H9 (cell line): ENCODE measurements around the gene PHF21B. TPM values are rescaled to one million over a fixed set of nuclear protein-coding genes. Genes with fewer than 3 reads are reported as not detected.

Experiments used
- DNase-seq: peaks from one replicate; pipeline ENCODE4 v3.0.0-alpha.2; 2017
- H2AFZ ChIP-seq: one replicate; pipeline ENCODE4 v1.6.1; 2013; ENCODE audit warnings: mild to moderate bottlenecking, low read length, control low read depth, moderate library complexity
- H2AK5ac ChIP-seq: 2 replicates; pipeline ENCODE4 v1.6.1; 2013; ENCODE audit warnings: low read length, control low read depth, mixed read lengths; ENCODE audit not compliant: insufficient read length
- H2BK120ac ChIP-seq: one replicate; pipeline ENCODE4 v1.6.1; 2013; ENCODE audit warnings: low read depth, mild to moderate bottlenecking, low read length, control low read depth, inconsistent platforms; ENCODE audit not compliant: poor library complexity, severe bottlenecking
- H2BK12ac ChIP-seq: 2 replicates; pipeline ENCODE4 v1.6.1; 2013; ENCODE audit warnings: low read length, control low read depth, mixed read lengths, low read depth; ENCODE audit not compliant: insufficient read length
- H2BK15ac ChIP-seq: 2 replicates; pipeline ENCODE4 v1.6.1; 2013; ENCODE audit warnings: low read depth, low read length, control low read depth
- H2BK20ac ChIP-seq: one replicate; pipeline ENCODE4 v1.6.1; 2013; ENCODE audit warnings: low read depth, mild to moderate bottlenecking, low read length, control low read depth, inconsistent platforms; ENCODE audit not compliant: poor library complexity, severe bottlenecking
- H2BK5ac ChIP-seq: 2 replicates; pipeline ENCODE4 v1.6.1; 2013; ENCODE audit warnings: low read length, control low read depth, mixed read lengths; ENCODE audit not compliant: insufficient read length
- H3K14ac ChIP-seq: 2 replicates; pipeline ENCODE4 v1.6.1; 2013; ENCODE audit warnings: low read length, control low read depth; ENCODE audit not compliant: insufficient read depth
- H3K18ac ChIP-seq: 2 replicates; pipeline ENCODE4 v1.6.1; 2013; ENCODE audit warnings: low read depth, mild to moderate bottlenecking, mixed read lengths, low read length, control low read depth; ENCODE audit not compliant: insufficient read length
- H3K23ac ChIP-seq: 2 replicates; pipeline ENCODE4 v1.6.1; 2013; ENCODE audit warnings: low read length, control low read depth, mixed read lengths, low read depth; ENCODE audit not compliant: insufficient read length
- H3K23me2 ChIP-seq: 2 replicates; pipeline ENCODE4 v1.6.1; 2013; ENCODE audit warnings: low read depth, mild to moderate bottlenecking, mixed read lengths, low read length, control low read depth; ENCODE audit not compliant: insufficient read length, poor library complexity, severe bottlenecking
- H3K27ac ChIP-seq: 2 replicates; pipeline ENCODE4 v1.5.1; 2013; ENCODE audit warnings: low read length, control low read depth, mixed read lengths, low read depth; ENCODE audit not compliant: insufficient read length
- H3K27me3 ChIP-seq: 2 replicates; pipeline ENCODE4 v1.6.1; 2013; ENCODE audit warnings: low read length, control low read depth, inconsistent platforms; ENCODE audit not compliant: insufficient read depth
- H3K4ac ChIP-seq: 2 replicates; pipeline ENCODE4 v1.6.1; 2013; ENCODE audit warnings: low read depth, mild to moderate bottlenecking, control low read depth, inconsistent platforms, low read length, moderate library complexity
- H3K4me1 ChIP-seq: 2 replicates; pipeline ENCODE4 v1.6.1; 2013; ENCODE audit warnings: low read length, control low read depth, inconsistent platforms; ENCODE audit not compliant: insufficient read depth
- H3K4me2 ChIP-seq: 2 replicates; pipeline ENCODE4 v1.6.1; 2013; ENCODE audit warnings: low read length, control low read depth, mixed read lengths; ENCODE audit not compliant: insufficient read length, insufficient read depth
- H3K56ac ChIP-seq: 2 replicates; pipeline ENCODE4 v1.6.1; 2013; ENCODE audit warnings: low read depth, mild to moderate bottlenecking, mixed read lengths, low read length, control low read depth; ENCODE audit not compliant: insufficient read length
- H3K79me1 ChIP-seq: 2 replicates; pipeline ENCODE4 v1.6.1; 2013; ENCODE audit warnings: low read depth, mild to moderate bottlenecking, moderate library complexity, low read length, control low read depth, inconsistent platforms; ENCODE audit not compliant: insufficient read depth, poor library complexity, severe bottlenecking
- H3K79me2 ChIP-seq: 2 replicates; pipeline ENCODE4 v1.6.1; 2013; ENCODE audit warnings: low read length, control low read depth, inconsistent platforms; ENCODE audit not compliant: insufficient read depth
- H3K9ac ChIP-seq: 2 replicates; pipeline ENCODE4 v1.6.1; 2013; ENCODE audit warnings: low read length, control low read depth, mixed read lengths; ENCODE audit not compliant: insufficient read length; ENCODE audit errors: extremely low read depth
- H3K9me3 ChIP-seq: one replicate; pipeline ENCODE4 v1.6.1; 2013; ENCODE audit warnings: low read depth, low read length, inconsistent platforms; ENCODE audit not compliant: control insufficient read depth
- H3T11ph ChIP-seq: one replicate; pipeline ENCODE4 v1.6.1; 2013; ENCODE audit warnings: mild to moderate bottlenecking, low read length, control low read depth, inconsistent platforms
- H4K20me1 ChIP-seq: one replicate; pipeline ENCODE4 v1.6.1; 2013; ENCODE audit not compliant: control insufficient read depth, insufficient read length, insufficient read depth
- H4K5ac ChIP-seq: 2 replicates; pipeline ENCODE4 v1.6.1; 2013; ENCODE audit warnings: low read depth, mild to moderate bottlenecking, mixed read lengths, low read length, control low read depth; ENCODE audit not compliant: insufficient read length
- H4K8ac ChIP-seq: replicated peaks from 2 replicates; pipeline ENCODE4 v1.6.1; 2013; ENCODE audit warnings: low read length, control low read depth, mixed read lengths, low read depth; ENCODE audit not compliant: insufficient read length
- H4K91ac ChIP-seq: 2 replicates; pipeline ENCODE4 v1.6.1; 2013; ENCODE audit warnings: low read depth, mild to moderate bottlenecking, moderate library complexity, mixed read lengths, low read length, control low read depth; ENCODE audit not compliant: insufficient read length
- H3K27ac Mint-ChIP-seq, 3 experiments: 2 replicates in 2 of 3; 3 replicates in 1 of 3; pipeline ENCODE4 v1.8.0; 2020 to 2021; ENCODE audit warnings: mixed read lengths in 3 of 3, mild to moderate bottlenecking in 1 of 3, moderate library complexity in 1 of 3
- H3K27me3 Mint-ChIP-seq: 2 replicates; pipeline ENCODE4 v1.8.0; 2021; ENCODE audit warnings: low read depth, mild to moderate bottlenecking, moderate library complexity, mixed read lengths
- H3K36me3 Mint-ChIP-seq, 3 experiments: 2 replicates in 2 of 3; 3 replicates in 1 of 3; pipeline ENCODE4 v1.8.0; 2020 to 2021; ENCODE audit warnings: low read depth in 3 of 3, mixed read lengths in 3 of 3; ENCODE audit not compliant: insufficient read depth in 1 of 3
- H3K4me1 Mint-ChIP-seq, 2 experiments: 2 replicates each; pipeline ENCODE4 v1.8.0; 2020; ENCODE audit warnings: mixed read lengths in 2 of 2
- H3K4me3 Mint-ChIP-seq, 2 experiments: 2 replicates in 1 of 2; 3 replicates in 1 of 2; pipeline ENCODE4 v1.8.0; 2020 to 2021; ENCODE audit warnings: mild to moderate bottlenecking in 2 of 2, mixed read lengths in 2 of 2, moderate library complexity in 1 of 2
- H3K9me3 Mint-ChIP-seq, 2 experiments: 2 replicates in 1 of 2; 3 replicates in 1 of 2; pipeline ENCODE4 v1.8.0; 2020; ENCODE audit warnings: mild to moderate bottlenecking in 2 of 2, mixed read lengths in 2 of 2, moderate library complexity in 1 of 2
- CTCF ChIP-seq: fragments of 200-600 bp; sonication (generic); conservative IDR thresholded peaks from 3 replicates; pipeline ENCODE4 v1.8.0; 2021; ENCODE audit warnings: antibody characterized with exemption, mild to moderate bottlenecking
- WGBS: extraction: QIAGEN DNeasy Blood & Tissue Kit; methylation state at CpG from one replicate; pipeline ENCODE4 v1.1.7; 2013; ENCODE audit warnings: missing lambda C conversion rate, low lambda C conversion rate, mixed read lengths; ENCODE audit not compliant: insufficient read length; ENCODE audit errors: extremely low coverage; 5-methylcytosine and 5-hydroxymethylcytosine counted together
- total RNA-seq: library from RNA; stranded (reverse); gene quantifications from 2 replicates; pipeline ENCODE4 v1.2.1, GENCODE V29; 2021

The PHF21B gene
- total RNA-seq, 1 experiment from 2014 or later = 60.3 TPM

- Histone ChIP-seq H2BK120ac (no peak overlapping the region), H3K18ac (no peak overlapping the region), H3K9me3 (no peaks in the 10 kb centered on the region), H2BK5ac (no peak overlapping the region), H3K27me3 (no peaks in the 10 kb centered on the region), H3K79me2 (no peaks in the 10 kb centered on the region), H2BK20ac (no peak overlapping the region), H2BK12ac (no peak overlapping the region), H3K27ac (no peak overlapping the region), H4K20me1 (no peaks in the 10 kb centered on the region), H4K91ac (no peak overlapping the region), H3K79me1 (no peaks in the 10 kb centered on the region), H3K4me1 (no peaks in the 10 kb centered on the region), H4K8ac (no peak overlapping the region), H2AK5ac (no peak overlapping the region), H3K23ac (no peak overlapping the region), H3K56ac (no peak overlapping the region), H2BK15ac (no peak overlapping the region), H3K4ac (no peak overlapping the region), H4K5ac (no peak overlapping the region), H2AFZ (no peak overlapping the region), H3K4me2 (no peak overlapping the region), H3K9ac (no peak overlapping the region), H3K23me2 (no peaks in the 10 kb centered on the region), H3T11ph (no peak overlapping the region), H3K14ac (no peak overlapping the region)
- no peak for DNase-seq
- no peaks in the 10 kb centered on the region for H3K9me3 Mint-ChIP-seq
- no peaks in the 10 kb centered on the region for H3K27me3 Mint-ChIP-seq
- peak; percentile 33; the same call in 2 of the 3 replicates for TF ChIP-seq CTCF
- peaks cover 13 to 16% of the 10 kb centered on the region in 2 experiments for H3K4me1 Mint-ChIP-seq
- no CpG with 5 or more reads among the region's 14 CpGs for WGBS
- peaks cover 7 to 51% (median 30%) of the 10 kb centered on the region in 3 experiments for H3K36me3 Mint-ChIP-seq
- no peak overlapping the region for H3K4me3 Mint-ChIP-seq
- peak overlapping the region in 1 of 3 experiments; percentile 56; a peak in 1 of 7 replicates for H3K27ac Mint-ChIP-seq
Measured at GRCh38 chr22:44889255-44889878, 120.4 kb downstream of the PHF21B start.
